ENCODE data around the gene CXCR4. TPM values are rescaled to one million over a fixed set of nuclear protein-coding genes. Genes with fewer than 3 reads are reported as not detected.

The CXCR4 gene
- total and polyA plus RNA-seq, 8 donors: 1.2 to 42.6 (median 15.9) TPM; not detected in 1

DNA sequence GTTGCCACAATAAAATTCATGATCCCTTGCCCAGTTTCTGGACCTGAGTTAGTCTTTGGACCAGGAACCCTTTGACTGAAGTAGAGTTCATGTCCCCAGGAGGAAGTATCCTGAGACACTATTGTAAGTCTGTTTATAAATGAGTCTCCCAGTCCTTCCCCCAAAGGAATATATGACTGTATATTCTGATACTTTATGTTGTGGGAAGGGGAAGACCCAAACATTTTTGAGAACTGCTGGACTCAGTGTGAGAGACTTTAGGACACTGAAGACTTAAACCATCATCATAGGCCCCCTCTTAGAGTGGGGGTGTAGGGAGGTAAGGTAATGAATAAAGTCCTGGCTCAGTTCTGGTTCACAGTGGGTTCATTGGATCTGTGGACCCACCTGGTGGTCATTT lies 28.6 kb upstream of the CXCR4 start:
- Histone ChIP-seq H3K4me1 (peaks cover 0 to 7% (median 3%) of the 10 kb centered on the region in 4 donors), H3K27me3 (peaks cover 0 to 4% (median 0%) of the 10 kb centered on the region in 3 donors), H3K36me3 (no peaks in the 10 kb centered on the region), H3K9me3 (no peaks in the 10 kb centered on the region), H3K27ac (no peak overlapping the region), H3K4me3 (no peak overlapping the region)
- TF ChIP-seq EP300 (IDR thresholded peaks at IDR 0.05): no peak
- TF ChIP-seq, protein P1, sequence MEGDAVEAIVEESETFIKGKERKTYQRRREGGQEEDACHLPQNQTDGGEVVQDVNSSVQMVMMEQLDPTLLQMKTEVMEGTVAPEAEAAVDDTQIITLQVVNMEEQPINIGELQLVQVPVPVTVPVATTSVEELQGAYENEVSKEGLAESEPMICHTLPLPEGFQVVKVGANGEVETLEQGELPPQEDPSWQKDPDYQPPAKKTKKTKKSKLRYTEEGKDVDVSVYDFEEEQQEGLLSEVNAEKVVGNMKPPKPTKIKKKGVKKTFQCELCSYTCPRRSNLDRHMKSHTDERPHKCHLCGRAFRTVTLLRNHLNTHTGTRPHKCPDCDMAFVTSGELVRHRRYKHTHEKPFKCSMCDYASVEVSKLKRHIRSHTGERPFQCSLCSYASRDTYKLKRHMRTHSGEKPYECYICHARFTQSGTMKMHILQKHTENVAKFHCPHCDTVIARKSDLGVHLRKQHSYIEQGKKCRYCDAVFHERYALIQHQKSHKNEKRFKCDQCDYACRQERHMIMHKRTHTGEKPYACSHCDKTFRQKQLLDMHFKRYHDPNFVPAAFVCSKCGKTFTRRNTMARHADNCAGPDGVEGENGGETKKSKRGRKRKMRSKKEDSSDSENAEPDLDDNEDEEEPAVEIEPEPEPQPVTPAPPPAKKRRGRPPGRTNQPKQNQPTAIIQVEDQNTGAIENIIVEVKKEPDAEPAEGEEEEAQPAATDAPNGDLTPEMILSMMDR (IDR thresholded peaks at IDR 0.05): no peak
- TF ChIP-seq POLR2A (IDR thresholded peaks at IDR 0.05): no peak
- no peak for TF ChIP-seq POLR2AphosphoS5 (IDR thresholded peaks at IDR 0.05)
- DNase-seq: no peak
- intact Hi-C loops (cut with DNase I; ENCODE audit: low total_unique reads): no loop called here

DNA sequence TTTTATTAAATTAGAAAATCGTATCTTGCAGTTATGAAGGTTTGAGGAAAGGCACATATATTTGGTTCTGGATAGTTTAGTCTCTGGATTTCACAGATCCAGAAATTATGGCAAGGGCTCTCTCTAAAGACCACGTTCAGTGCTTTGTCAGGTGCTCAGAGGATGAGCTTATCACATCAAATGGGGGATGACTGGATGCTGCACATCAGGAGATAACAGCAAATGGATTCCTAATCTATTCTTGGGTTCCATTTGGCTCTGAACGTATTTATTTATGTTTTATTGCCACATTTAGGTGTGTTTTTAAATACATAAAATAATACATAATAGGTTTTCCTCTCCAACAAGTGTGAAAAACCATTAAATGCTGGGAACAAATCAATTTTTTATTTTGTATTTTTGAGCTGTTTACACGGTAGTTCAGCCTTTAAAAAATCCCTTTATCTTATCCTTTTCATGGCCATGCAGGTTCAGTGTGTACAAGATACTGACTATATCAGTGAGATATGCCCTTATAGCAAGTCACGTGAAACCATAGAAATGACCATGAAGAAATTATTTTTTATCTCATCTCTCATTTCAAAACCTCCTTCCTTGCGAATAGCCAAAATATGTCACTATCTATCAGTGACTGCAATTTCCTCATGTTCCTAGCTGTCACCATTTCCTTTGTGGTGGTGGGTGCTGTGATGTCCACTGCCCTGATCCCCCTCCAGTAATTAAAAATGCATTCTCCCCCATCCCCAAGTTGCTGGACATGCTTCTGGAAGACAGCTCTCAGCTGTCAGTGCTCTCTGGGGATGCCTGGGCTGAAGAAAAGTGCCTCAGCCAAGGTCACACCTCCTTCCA lies 25.9 kb upstream of the CXCR4 start:
- Histone ChIP-seq H3K4me3 (no peak overlapping the region), H3K4me1 (peaks cover 0 to 9% (median 3%) of the 10 kb centered on the region in 4 donors), H3K36me3 (no peaks in the 10 kb centered on the region), H3K27me3 (peaks cover 0 to 4% (median 0%) of the 10 kb centered on the region in 3 donors), H3K9me3 (no peaks in the 10 kb centered on the region), H3K27ac (no peak overlapping the region)
- TF ChIP-seq, protein P1 (IDR thresholded peaks at IDR 0.05): no peak
- no peak for TF ChIP-seq POLR2A (IDR thresholded peaks at IDR 0.05)
- TF ChIP-seq EP300 (IDR thresholded peaks at IDR 0.05): no peak
- TF ChIP-seq POLR2AphosphoS5 (IDR thresholded peaks at IDR 0.05): no peak
- intact Hi-C loops (cut with DNase I; ENCODE audit: low total_unique reads): no loop called here
- WGBS, 5 donors: 58 to 66% (median 64%) methylated on average over 6 of the region's 6 CpGs
- no peak for DNase-seq

DNA sequence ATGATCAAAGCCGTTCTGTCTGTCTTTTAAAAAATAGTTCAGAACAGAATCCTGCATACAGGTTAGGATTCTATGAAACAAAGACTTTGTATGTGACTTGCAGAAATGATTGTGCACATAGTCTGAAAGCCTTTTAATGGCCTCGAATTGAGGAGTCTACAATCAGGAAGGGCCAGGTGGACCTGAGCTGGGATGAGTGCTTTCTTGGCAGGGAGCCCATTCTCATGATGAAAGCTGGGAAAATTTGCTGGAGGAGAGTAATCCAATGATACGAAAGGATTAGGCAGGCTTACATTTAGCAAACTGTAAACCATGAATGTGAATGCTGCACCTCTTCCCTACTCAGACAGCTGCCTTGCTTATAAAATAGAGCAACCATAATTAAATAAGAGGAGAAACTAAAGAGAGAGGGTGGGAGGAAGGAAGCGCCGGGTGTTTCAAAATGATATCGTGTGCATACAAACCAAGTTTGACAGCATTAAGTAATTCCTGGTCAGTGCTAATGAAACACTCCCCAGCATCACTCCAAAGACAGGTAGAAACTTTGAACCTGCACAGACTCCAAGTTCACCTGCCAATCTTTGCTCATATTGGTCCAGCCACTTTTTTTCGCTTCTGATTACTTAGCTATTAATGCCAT lies 23.7 kb upstream of the CXCR4 start:
- DNase-seq: peak in 1 of 2 donors; percentile 80
- 25 to 30% (median 29%) methylated on average over 7 of the region's 7 CpGs for WGBS, 5 donors
- Histone ChIP-seq H3K4me3 (no peak overlapping the region), H3K36me3 (no peaks in the 10 kb centered on the region), H3K27ac (no peak overlapping the region), H3K27me3 (peaks cover 0 to 4% (median 0%) of the 10 kb centered on the region in 3 donors), H3K4me1 (peaks cover 0 to 20% (median 9%) of the 10 kb centered on the region in 4 donors), H3K9me3 (no peaks in the 10 kb centered on the region)
- intact Hi-C loops (cut with DNase I; ENCODE audit: low total_unique reads): no loop called here
- TF ChIP-seq EP300 (IDR thresholded peaks at IDR 0.05): no peak
- no peak for TF ChIP-seq POLR2AphosphoS5 (IDR thresholded peaks at IDR 0.05)
- no peak for TF ChIP-seq POLR2A (IDR thresholded peaks at IDR 0.05)
- TF ChIP-seq, protein P1 (IDR thresholded peaks at IDR 0.05): no peak

DNA sequence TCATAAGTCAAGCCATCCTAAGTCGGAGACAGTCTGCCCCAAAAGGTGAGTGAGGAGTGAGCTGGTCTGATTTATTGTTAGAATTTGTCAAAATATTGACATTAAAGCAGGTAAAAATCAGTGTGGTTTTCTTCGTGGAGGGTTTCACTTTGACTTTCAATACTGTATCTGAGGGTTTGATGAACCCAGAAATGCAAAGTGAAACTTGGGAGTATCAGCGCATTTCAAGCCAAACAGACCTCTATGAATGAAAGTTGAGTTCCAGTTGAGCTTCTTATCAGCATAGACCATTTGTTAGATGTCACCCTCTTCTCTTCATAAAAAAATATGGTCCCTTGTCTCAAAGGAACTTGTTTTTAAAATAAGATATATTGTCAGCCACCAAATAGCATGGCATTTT lies 21.7 kb upstream of the CXCR4 start:
- 61 to 70% (median 69%) methylated on average over 3 of the region's 3 CpGs for WGBS, 5 donors
- no peaks in the 10 kb centered on the region for H3K36me3 ChIP-seq
- no peak for DNase-seq
- H3K4me1 ChIP-seq: peaks cover 0 to 31% (median 14%) of the 10 kb centered on the region in 4 donors
- no peaks in the 10 kb centered on the region for H3K9me3 ChIP-seq
- intact Hi-C loops (cut with DNase I; ENCODE audit: low total_unique reads): no loop called here
- TF ChIP-seq EP300 (IDR thresholded peaks at IDR 0.05): no peak
- TF ChIP-seq, protein P1 (IDR thresholded peaks at IDR 0.05): no peak
- TF ChIP-seq POLR2AphosphoS5 (IDR thresholded peaks at IDR 0.05): no peak
- no peak for TF ChIP-seq POLR2A (IDR thresholded peaks at IDR 0.05)
- peak overlapping the region in 1 of 5 donors; percentile 17 for H3K27ac ChIP-seq
- H3K27me3 ChIP-seq: no peaks in the 10 kb centered on the region
- H3K4me3 ChIP-seq: no peak overlapping the region
